Kidney (tissue), 14 donors: ENCODE data around the gene GDAP2. TPM values are rescaled to one million over a fixed set of nuclear protein-coding genes. Genes with fewer than 3 reads are reported as not detected.

Experiments
- DNase-seq, 5 donors: peaks; one replicate each; pipeline ENCODE4 v3.0.0-alpha.2; 2013 to 2020
- FAIRE-seq: peaks from 2 replicates; lab custom pipeline; 2012; peaks lifted over from hg19 to GRCh38; lab: Jason Lieb, UNC
- H3K27ac ChIP-seq, 2 donors: one replicate each; pipeline ENCODE4 v1.7.0; 2013; ENCODE audit warnings: low read depth in 2 of 2, low read length in 2 of 2, inconsistent platforms in 1 of 2
- H3K27me3 ChIP-seq: one replicate; pipeline ENCODE4 v1.7.1; 2013; ENCODE audit warnings: low read length, inconsistent platforms; ENCODE audit not compliant: control insufficient read depth, insufficient read depth
- H3K36me3 ChIP-seq, 3 donors: one replicate each; pipeline versions ENCODE4 v1.7.0 to v1.7.1; 2013; ENCODE audit warnings: low read length in 3 of 3, control low read depth in 1 of 3, inconsistent platforms in 1 of 3; ENCODE audit not compliant: insufficient read depth in 3 of 3, control insufficient read depth in 2 of 3
- H3K4me1 ChIP-seq, 3 donors: one replicate each; pipeline versions ENCODE4 v1.7.0 to v1.7.1; 2013; ENCODE audit warnings: low read length in 3 of 3, inconsistent platforms in 1 of 3, low read depth in 1 of 3; ENCODE audit not compliant: control insufficient read depth in 2 of 3, insufficient read depth in 2 of 3
- H3K4me3 ChIP-seq, 3 donors: one replicate each; pipeline versions ENCODE4 v1.7.0 to v1.8.1; 2013; ENCODE audit warnings: low read length in 3 of 3, control low read depth in 1 of 3, inconsistent platforms in 1 of 3
- H3K9ac ChIP-seq, 3 donors: one replicate each; pipeline versions ENCODE4 v1.7.0 to v1.7.1; 2013; ENCODE audit warnings: low read length in 3 of 3, control low read depth in 1 of 3, inconsistent platforms in 1 of 3
- H3K9me3 ChIP-seq, 3 donors: one replicate each; pipeline versions ENCODE4 v1.7.0 to v1.7.1; 2013; ENCODE audit warnings: low read length in 3 of 3, control low read depth in 1 of 3, inconsistent platforms in 1 of 3; ENCODE audit not compliant: control insufficient read depth in 2 of 3, insufficient read depth in 1 of 3
- intact Hi-C: fragments of 100-400 bp; cut with DNase I; formaldehyde crosslinking; loops from one replicate; pipeline ENCODE4 v1.11.1; 2022
- polyA plus RNA-seq: library from polyadenylated mRNA; stranded (reverse); fragments of 350-450 nt; fragmentation: Illumina TruSeq; extraction: RNeasy Lipid Tissue Mini Kit (QIAGEN cat#74804); gene quantifications from one replicate; pipeline ENCODE4 v1.2.3, GENCODE V29; 2014; ENCODE audit warnings: low read depth, low replicate concordance; ENCODE audit not compliant: insufficient read depth
- total RNA-seq: library from RNA; stranded (reverse); fragmentation: NEBNext Ultra II Directional; extraction: Animal tissue kit (Norgen Biotek cat#: 25700); gene quantifications from one replicate; pipeline ENCODE4 v1.2.1, GENCODE V29; 2021
- TF ChIP-seq, protein P1 (sequence below): IDR thresholded peaks from 3 replicates; pipeline ENCODE4 v1.5.1; 2012; ENCODE audit warnings: mild to moderate bottlenecking, moderate library complexity, borderline replicate concordance; ENCODE audit not compliant: insufficient read depth; ENCODE audit errors: extremely low read depth
- donor health status: control.
- donor health status: control.
- donor health status: control.
- donor health status: control.
- donor health status: control.
- donor health status: DM: yes; HTN: yes; CAD: no.
- donor health status: Normal renal cell carcinoma (clear cell type).

Gene GDAP2
- total and polyA plus RNA-seq, 2 donors from 2014 or later = 11.3 to 31.8 TPM

DNA sequence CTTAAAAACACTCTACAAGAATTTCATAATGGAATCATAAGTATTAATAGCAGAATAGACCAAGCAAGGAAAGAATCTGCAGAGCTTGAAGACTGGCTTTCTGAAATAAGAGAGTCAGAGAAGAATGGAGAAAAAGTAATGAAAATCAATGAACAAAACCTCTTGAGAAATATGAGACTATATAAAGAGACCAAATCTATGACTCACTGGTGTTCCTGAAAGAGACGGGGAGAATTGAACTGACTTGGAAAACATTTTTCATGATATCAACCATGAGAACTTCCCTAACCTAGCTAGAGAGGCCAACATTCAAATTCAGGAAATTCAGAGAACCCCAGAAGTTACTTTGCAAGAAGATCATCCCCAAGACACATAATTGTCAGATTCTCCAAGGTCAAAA, 85.6 kb downstream of the GDAP2 start:
- intact Hi-C loops = no loop called here
- no peak overlapping the region for H3K9ac ChIP-seq
- peaks cover 0 to 5% (median 0%) of the 10 kb centered on the region in 3 donors for H3K9me3 ChIP-seq
- DNase-seq (no peak), FAIRE-seq (no peak)
- H3K4me3 ChIP-seq = no peak overlapping the region
- TF ChIP-seq, protein P1, sequence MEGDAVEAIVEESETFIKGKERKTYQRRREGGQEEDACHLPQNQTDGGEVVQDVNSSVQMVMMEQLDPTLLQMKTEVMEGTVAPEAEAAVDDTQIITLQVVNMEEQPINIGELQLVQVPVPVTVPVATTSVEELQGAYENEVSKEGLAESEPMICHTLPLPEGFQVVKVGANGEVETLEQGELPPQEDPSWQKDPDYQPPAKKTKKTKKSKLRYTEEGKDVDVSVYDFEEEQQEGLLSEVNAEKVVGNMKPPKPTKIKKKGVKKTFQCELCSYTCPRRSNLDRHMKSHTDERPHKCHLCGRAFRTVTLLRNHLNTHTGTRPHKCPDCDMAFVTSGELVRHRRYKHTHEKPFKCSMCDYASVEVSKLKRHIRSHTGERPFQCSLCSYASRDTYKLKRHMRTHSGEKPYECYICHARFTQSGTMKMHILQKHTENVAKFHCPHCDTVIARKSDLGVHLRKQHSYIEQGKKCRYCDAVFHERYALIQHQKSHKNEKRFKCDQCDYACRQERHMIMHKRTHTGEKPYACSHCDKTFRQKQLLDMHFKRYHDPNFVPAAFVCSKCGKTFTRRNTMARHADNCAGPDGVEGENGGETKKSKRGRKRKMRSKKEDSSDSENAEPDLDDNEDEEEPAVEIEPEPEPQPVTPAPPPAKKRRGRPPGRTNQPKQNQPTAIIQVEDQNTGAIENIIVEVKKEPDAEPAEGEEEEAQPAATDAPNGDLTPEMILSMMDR = no peak
- H3K27me3 ChIP-seq = no peaks in the 10 kb centered on the region
- peaks cover 0 to 18% (median 0%) of the 10 kb centered on the region in 3 donors for H3K4me1 ChIP-seq
- H3K27ac ChIP-seq = no peak overlapping the region
- no peaks in the 10 kb centered on the region for H3K36me3 ChIP-seq

DNA sequence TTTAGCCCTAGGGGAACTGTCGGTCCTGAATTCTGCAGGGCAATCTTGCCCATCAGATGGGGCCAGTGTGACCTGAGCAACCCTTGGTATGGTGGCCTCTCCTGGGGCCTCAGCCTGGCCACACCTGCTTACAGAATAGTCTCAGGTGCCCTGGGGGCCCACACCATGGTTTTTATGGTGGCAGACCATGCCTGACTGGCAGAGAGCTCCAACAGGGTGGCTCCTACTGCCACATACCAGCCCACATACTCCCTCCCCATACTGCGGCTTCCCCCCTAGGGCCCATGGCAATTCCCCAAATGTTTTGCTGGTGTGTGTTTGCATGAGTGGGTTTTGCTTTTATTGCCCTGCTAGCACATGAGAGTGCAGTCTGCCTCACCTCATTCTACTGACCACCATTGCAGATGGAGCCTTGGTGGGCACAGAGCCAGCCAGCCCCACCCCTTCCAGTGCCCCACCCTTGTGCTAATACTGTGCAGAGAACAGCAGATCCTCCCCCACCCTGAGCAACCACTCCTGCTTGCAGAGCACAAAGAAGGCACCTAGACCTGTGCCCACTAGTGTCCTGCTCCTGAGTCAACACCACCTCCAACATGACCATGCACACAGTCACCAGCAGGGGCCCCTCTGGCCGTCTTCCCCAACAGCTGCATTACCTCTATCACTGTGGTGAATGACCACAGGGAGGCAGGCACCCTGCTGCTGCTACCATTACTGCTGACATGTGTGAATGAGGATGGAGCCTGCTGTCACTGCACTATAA, 86.8 kb downstream of the GDAP2 start:
- H3K9me3 ChIP-seq = peaks cover 0 to 5% (median 0%) of the 10 kb centered on the region in 3 donors
- no peaks in the 10 kb centered on the region for H3K36me3 ChIP-seq
- H3K9ac ChIP-seq = no peak overlapping the region
- TF ChIP-seq, protein P1 = no peak
- no peak overlapping the region for H3K27ac ChIP-seq
- no peaks in the 10 kb centered on the region for H3K27me3 ChIP-seq
- DNase-seq (no peak), FAIRE-seq (no peak)
- H3K4me1 ChIP-seq = peaks cover 0 to 9% (median 0%) of the 10 kb centered on the region in 3 donors
- H3K4me3 ChIP-seq = no peak overlapping the region
- intact Hi-C loops = no loop called here

DNA sequence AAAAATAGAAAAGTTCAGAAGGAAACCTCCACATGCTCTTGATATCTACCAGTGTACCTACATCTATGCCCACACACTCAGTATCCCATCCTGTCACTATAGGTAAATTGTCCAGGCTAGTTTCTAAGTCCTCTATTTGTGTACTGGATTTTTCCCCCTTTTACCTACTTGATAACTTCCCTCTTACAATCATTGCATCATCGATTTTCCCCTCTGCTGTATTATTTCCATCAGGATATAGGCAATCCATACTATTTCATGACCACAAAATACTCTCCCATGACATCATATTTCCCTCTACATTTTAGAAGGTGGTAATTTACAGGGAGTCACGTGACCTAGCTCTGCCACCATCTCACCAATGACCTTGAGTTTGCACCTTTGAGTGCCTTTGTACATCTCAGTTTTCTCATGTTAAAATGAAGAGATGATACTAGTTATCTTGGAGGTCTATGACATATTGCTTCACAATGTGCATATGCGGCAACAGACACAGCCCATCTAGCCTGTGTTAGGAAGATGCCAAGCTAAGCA, 88.2 kb downstream of the GDAP2 start:
- FAIRE-seq = no peak
- H3K9me3 ChIP-seq = peaks cover 0 to 5% (median 0%) of the 10 kb centered on the region in 3 donors
- no peak overlapping the region for H3K4me3 ChIP-seq
- no peaks in the 10 kb centered on the region for H3K4me1 ChIP-seq
- H3K9ac ChIP-seq = no peak overlapping the region
- H3K27ac ChIP-seq = no peak overlapping the region
- TF ChIP-seq, protein P1 = no peak
- H3K36me3 ChIP-seq = no peaks in the 10 kb centered on the region
- intact Hi-C loops = no loop called here
- DNase-seq = no peak
- no peaks in the 10 kb centered on the region for H3K27me3 ChIP-seq
